MM.1S (cell line): Measurements from ENCODE around the gene PPP1R3G.

Source experiments
- DNase-seq: peaks from one replicate; pipeline ENCODE4 v3.0.0-alpha.2; 2015
- H2AFZ ChIP-seq: fragments of 300-600 bp; sonication (generic); 2 replicates; pipeline ENCODE4 v1.6.0; 2016; ENCODE audit warnings: antibody characterized with exemption, low read length
- H3F3A ChIP-seq: fragments of 300-600 bp; sonication (generic); 2 replicates; pipeline ENCODE4 v1.6.1; 2016; ENCODE audit warnings: mild to moderate bottlenecking, antibody characterized with exemption, low read length, moderate library complexity, mixed read lengths; ENCODE audit not compliant: insufficient read depth
- H3K27ac ChIP-seq: fragments of 300-600 bp; sonication (generic); 2 replicates; pipeline ENCODE4 v1.5.1; 2016; ENCODE audit warnings: mild to moderate bottlenecking, low read length
- H3K27me3 ChIP-seq: fragments of 300-600 bp; sonication (generic); replicated peaks from 2 replicates; pipeline ENCODE4 v1.6.0; 2016; ENCODE audit warnings: low read length; ENCODE audit not compliant: insufficient read depth
- H3K36me3 ChIP-seq: fragments of 300-600 bp; sonication (generic); replicated peaks from 2 replicates; pipeline ENCODE4 v1.6.1; 2016; ENCODE audit warnings: mild to moderate bottlenecking, low read length, mixed read lengths; ENCODE audit not compliant: insufficient read depth
- H3K4me1 ChIP-seq: fragments of 300-600 bp; sonication (generic); 2 replicates; pipeline ENCODE4 v1.6.1; 2016; ENCODE audit warnings: low read length, mixed read lengths
- H3K4me2 ChIP-seq: fragments of 300-600 bp; sonication (generic); 2 replicates; pipeline ENCODE4 v1.6.0; 2016; ENCODE audit warnings: low read depth, low read length
- H3K4me3 ChIP-seq: fragments of 300-600 bp; sonication (generic); 2 replicates; pipeline ENCODE4 v1.5.1; 2016; ENCODE audit warnings: low read length, mixed read lengths
- H3K79me2 ChIP-seq: fragments of 300-600 bp; sonication (generic); 2 replicates; pipeline ENCODE4 v1.6.1; 2016; ENCODE audit warnings: mixed run types, low read length, mixed read lengths
- H3K9ac ChIP-seq: fragments of 300-600 bp; sonication (generic); 2 replicates; pipeline ENCODE4 v1.6.1; 2016; ENCODE audit warnings: low read length, mixed read lengths
- H3K9me2 ChIP-seq: fragments of 300-600 bp; sonication (generic); replicated peaks from 2 replicates; pipeline ENCODE4 v1.6.1; 2016; ENCODE audit warnings: mild to moderate bottlenecking, low read length, mixed read lengths; ENCODE audit not compliant: insufficient read depth
- H3K9me3 ChIP-seq: fragments of 300-600 bp; sonication (generic); replicated peaks from 2 replicates; pipeline ENCODE4 v1.6.1; 2016; ENCODE audit warnings: mild to moderate bottlenecking, low read length, mixed read lengths; ENCODE audit not compliant: insufficient read depth
- H4K20me1 ChIP-seq: fragments of 300-600 bp; sonication (generic); 2 replicates; pipeline ENCODE4 v1.6.1; 2016; ENCODE audit warnings: mild to moderate bottlenecking, low read length, moderate library complexity, mixed read lengths; ENCODE audit not compliant: insufficient read depth
- EZH2 ChIP-seq: fragments of 300-600 bp; sonication (generic); optimal IDR thresholded peaks from 2 replicates; pipeline ENCODE3; 2017; ENCODE audit warnings: low read depth, mild to moderate bottlenecking, antibody characterized with exemption, low read length, mixed read lengths
- EZH2phosphoT487 ChIP-seq: fragments of 300-600 bp; sonication (generic); IDR thresholded peaks from 2 replicates; pipeline ENCODE4 v1.6.1; 2018; ENCODE audit warnings: antibody characterized with exemption, low read length
- TF ChIP-seq, protein P1 (sequence below): fragments of 300-600 bp; sonication (generic); IDR thresholded peaks from 2 replicates; pipeline ENCODE4 v1.5.1; 2016; ENCODE audit warnings: antibody characterized with exemption, low read length, mixed read lengths

The PPP1R3G gene

DNA sequence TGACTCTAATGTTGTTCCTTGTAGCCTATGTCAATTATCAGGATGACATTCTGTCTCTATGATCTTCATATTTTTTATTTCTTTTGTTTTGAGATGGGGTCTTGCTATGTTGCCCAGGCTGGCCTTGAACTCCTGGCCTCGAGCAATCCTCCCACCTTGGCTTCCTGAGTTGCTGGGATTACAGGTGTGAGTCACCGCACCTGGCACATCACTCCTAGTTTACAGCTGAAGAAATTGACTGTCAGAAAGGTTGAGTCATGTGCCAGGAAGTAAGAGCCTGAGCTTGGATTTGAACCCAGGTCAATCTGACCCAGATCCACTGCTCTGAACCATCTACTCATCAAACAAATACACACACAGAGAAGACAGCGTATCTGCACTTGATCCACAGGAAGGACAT, 14.4 kb downstream of the PPP1R3G start:
- TF ChIP-seq, protein P1, sequence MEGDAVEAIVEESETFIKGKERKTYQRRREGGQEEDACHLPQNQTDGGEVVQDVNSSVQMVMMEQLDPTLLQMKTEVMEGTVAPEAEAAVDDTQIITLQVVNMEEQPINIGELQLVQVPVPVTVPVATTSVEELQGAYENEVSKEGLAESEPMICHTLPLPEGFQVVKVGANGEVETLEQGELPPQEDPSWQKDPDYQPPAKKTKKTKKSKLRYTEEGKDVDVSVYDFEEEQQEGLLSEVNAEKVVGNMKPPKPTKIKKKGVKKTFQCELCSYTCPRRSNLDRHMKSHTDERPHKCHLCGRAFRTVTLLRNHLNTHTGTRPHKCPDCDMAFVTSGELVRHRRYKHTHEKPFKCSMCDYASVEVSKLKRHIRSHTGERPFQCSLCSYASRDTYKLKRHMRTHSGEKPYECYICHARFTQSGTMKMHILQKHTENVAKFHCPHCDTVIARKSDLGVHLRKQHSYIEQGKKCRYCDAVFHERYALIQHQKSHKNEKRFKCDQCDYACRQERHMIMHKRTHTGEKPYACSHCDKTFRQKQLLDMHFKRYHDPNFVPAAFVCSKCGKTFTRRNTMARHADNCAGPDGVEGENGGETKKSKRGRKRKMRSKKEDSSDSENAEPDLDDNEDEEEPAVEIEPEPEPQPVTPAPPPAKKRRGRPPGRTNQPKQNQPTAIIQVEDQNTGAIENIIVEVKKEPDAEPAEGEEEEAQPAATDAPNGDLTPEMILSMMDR: no peak
- TF ChIP-seq EZH2 (no peak), EZH2phosphoT487 (no peak)
- Histone ChIP-seq H3K79me2 (no peaks in the 10 kb centered on the region), H3K4me2 (no peak overlapping the region), H3K4me3 (no peak overlapping the region), H3F3A (no peaks in the 10 kb centered on the region), H3K4me1 (peaks cover 2% of the 10 kb centered on the region; the same call in 1 of the 2 replicates), H3K36me3 (no peaks in the 10 kb centered on the region), H3K9ac (no peak overlapping the region), H3K9me3 (no peaks in the 10 kb centered on the region), H2AFZ (no peak overlapping the region), H3K27ac (no peak overlapping the region), H4K20me1 (no peaks in the 10 kb centered on the region), H3K9me2 (no peaks in the 10 kb centered on the region), H3K27me3 (no peaks in the 10 kb centered on the region)
- no peak for DNase-seq

DNA sequence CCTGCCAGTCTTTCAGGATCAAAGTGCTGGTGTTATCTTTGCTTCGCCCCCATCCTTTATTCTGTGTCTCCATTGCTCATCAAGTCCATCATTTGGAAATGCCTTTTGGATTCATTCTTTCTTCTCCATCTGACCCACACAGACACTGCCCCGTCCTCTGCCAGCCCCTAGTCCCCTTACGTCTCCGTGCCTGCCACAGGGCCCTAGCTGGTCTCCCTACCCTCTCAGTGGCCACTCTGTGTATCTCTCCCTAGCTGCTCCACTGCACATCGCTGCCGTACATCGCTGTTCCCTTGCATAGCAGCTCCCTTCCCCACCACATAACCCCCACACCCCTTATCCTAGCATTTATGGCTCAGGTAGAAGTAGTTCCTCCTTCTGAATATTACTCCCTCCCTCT, 15.7 kb downstream of the PPP1R3G start:
- Histone ChIP-seq H3K4me2 (no peak overlapping the region), H3K27me3 (no peaks in the 10 kb centered on the region), H3F3A (no peaks in the 10 kb centered on the region), H3K9me2 (no peaks in the 10 kb centered on the region), H4K20me1 (no peaks in the 10 kb centered on the region), H3K4me3 (no peak overlapping the region), H2AFZ (no peak overlapping the region), H3K4me1 (no peaks in the 10 kb centered on the region), H3K36me3 (no peaks in the 10 kb centered on the region), H3K79me2 (no peaks in the 10 kb centered on the region), H3K9me3 (no peaks in the 10 kb centered on the region), H3K9ac (no peak overlapping the region), H3K27ac (no peak overlapping the region)
- TF ChIP-seq, protein P1: no peak
- TF ChIP-seq EZH2phosphoT487 (no peak), EZH2 (no peak)
- DNase-seq: no peak

DNA sequence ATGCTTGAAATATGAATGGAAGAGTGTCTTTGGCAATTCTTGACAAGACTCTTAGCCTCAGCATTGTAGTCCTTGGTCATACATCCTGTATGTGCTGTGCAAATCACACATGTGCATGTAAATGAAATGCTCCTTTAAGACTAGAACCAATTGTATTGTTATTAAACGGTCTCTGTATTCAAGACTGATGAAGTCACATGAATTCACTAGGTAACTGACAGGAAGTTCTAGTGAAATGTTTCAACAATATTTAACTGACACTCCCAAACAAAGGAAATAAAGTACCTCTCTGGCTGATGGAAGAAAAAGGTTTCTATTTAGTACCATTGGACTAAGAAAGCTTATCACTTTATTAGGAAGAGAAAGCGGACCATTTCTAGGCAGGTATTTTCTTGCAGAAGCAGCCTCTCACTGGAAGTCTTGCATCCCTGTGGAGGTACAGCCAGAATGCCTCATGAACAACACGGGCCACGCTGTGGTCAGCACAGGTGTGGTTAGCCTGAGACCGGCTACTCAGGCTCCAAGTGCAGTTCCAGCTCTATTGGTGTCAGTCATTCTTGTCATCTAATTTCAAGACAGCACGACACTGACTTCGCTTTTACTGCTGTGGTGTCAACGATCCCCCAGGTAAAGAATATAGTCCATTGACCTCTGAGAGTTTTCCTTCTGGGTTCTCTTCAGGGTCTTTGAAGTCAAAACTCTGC, 17.3 kb downstream of the PPP1R3G start:
- DNase-seq: no peak
- H3K27ac ChIP-seq: no peak overlapping the region
- H3F3A ChIP-seq: no peaks in the 10 kb centered on the region
- H2AFZ ChIP-seq: no peak overlapping the region
- H3K9me3 ChIP-seq: no peaks in the 10 kb centered on the region
- TF ChIP-seq, protein P1: no peak
- TF ChIP-seq EZH2phosphoT487 (no peak), EZH2 (no peak)
- no peak overlapping the region for H3K4me3 ChIP-seq
- H3K9ac ChIP-seq: no peak overlapping the region
- no peaks in the 10 kb centered on the region for H3K9me2 ChIP-seq
- no peaks in the 10 kb centered on the region for H3K27me3 ChIP-seq
- H3K36me3 ChIP-seq: no peaks in the 10 kb centered on the region
- H4K20me1 ChIP-seq: no peaks in the 10 kb centered on the region
- no peaks in the 10 kb centered on the region for H3K4me1 ChIP-seq
- no peak overlapping the region for H3K4me2 ChIP-seq
- H3K79me2 ChIP-seq: no peaks in the 10 kb centered on the region
